ENCODE data around the gene CNGA4.

The CNGA4 gene

GRCh38 chr11:6219359-6219758, 19.5 kb upstream of the CNGA4 start:
- DNase-seq (ENCODE audit: low spot score), result peak; percentile 84
- ChIA-PET CTCF (no interaction called here), POLR2A (ENCODE audit: low non-redundant PET) (no interaction called here)
- peak overlapping the region; percentile 74 for H3K27ac ChIP-seq
- TF ChIP-seq CTCF (conservative IDR thresholded peaks at IDR 0.05; ENCODE audit: low read depth), result no peak

DNA sequence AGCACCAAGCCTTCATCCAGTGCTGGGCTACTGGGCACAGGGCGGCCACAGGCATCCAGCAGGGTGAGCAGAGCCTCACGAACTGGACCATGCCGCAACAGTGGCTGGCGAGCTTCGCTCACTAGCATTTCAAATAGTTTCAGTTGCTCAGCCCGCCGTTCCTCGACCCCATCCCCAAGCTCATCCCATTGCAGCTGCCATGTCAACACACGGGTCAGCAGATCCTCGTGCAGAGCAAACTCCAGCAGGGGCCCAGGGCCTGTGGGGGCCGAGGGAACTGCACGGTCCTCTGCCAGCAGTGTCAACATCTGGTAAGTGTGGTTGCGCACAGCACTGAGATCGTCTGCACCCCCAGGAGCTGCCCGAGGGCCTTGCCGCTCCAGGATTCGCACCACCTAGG, 15.0 kb upstream of the CNGA4 start:
- POLR2A ChIA-PET (ENCODE audit: low non-redundant PET), result no interaction called here
- CTCF ChIA-PET, result no interaction called here
- H3K27ac ChIP-seq, result no peak overlapping the region
- no peak for TF ChIP-seq CTCF (conservative IDR thresholded peaks at IDR 0.05; ENCODE audit: low read depth)
- no peak for DNase-seq (ENCODE audit: low spot score)

DNA sequence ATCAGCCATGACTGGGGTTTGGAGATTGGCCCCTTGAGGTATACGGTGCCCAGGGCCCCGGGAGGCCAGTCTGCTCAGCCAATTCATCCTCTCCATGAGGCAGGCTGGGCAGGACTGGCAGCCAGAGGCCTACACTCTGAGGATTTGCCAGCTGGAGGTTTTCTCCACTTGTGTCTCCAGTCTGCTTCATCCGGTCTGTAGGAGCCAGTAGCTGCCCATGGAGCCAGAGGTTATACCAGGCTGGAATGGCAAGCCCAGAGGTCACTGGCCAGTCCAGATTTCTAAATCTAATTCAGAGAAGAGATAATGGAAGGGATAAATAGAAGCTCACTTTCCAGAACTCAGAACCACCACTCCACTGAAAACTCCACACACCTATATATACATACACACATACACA, 14.5 kb upstream of the CNGA4 start:
- ChIA-PET CTCF (no interaction called here), POLR2A (ENCODE audit: low non-redundant PET) (no interaction called here)
- no peak for TF ChIP-seq CTCF (conservative IDR thresholded peaks at IDR 0.05; ENCODE audit: low read depth)
- no peak overlapping the region for H3K27ac ChIP-seq
- DNase-seq (ENCODE audit: low spot score), result no peak

- no peak for DNase-seq (ENCODE audit: low spot score)
- CTCF ChIA-PET, result no interaction called here
- H3K27ac ChIP-seq, result no peak overlapping the region
- TF ChIP-seq CTCF (conservative IDR thresholded peaks at IDR 0.05; ENCODE audit: low read depth), result no peak
- POLR2A ChIA-PET (ENCODE audit: low non-redundant PET), result no interaction called here
Measured at GRCh38 chr11:6225024-6225423, 13.9 kb upstream of the CNGA4 start.

GRCh38 chr11:6225896-6226295, 13.0 kb upstream of the CNGA4 start:
- POLR2A ChIA-PET (ENCODE audit: low non-redundant PET), result no interaction called here
- no peak for DNase-seq (ENCODE audit: low spot score)
- no peak overlapping the region for H3K27ac ChIP-seq
- CTCF ChIA-PET, result no interaction called here
- TF ChIP-seq CTCF (conservative IDR thresholded peaks at IDR 0.05; ENCODE audit: low read depth), result no peak

DNA sequence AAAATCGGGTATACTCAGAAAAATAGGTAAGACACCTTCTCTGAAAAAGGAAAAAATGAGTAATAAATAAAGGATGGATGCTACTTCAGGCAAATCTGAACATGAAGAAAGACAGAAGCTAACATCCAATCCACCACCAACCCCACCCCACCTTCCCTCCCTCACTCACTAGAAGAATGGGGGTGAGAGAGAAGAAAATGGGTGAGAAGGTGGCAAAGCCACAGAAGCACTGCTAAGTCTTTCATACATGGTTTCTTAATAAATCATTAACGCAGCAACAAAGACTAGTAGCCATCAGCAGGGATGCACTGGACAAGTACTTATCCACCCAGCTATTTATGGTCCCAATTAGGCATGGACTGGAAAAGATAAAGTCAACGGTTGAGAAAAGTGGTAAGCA, 10.4 kb upstream of the CNGA4 start:
- DNase-seq (ENCODE audit: low spot score), result no peak
- no peak overlapping the region for H3K27ac ChIP-seq
- TF ChIP-seq CTCF (conservative IDR thresholded peaks at IDR 0.05; ENCODE audit: low read depth), result no peak
- CTCF ChIA-PET, result no interaction called here
- POLR2A ChIA-PET (ENCODE audit: low non-redundant PET), result no interaction called here

GRCh38 chr11:6229911-6230310, 9.0 kb upstream of the CNGA4 start:
- ChIA-PET CTCF (interaction anchor here (0.6 kb wide), 1 partner anchor 60 kb away, joined by 5 read pairs; no protein-coding TSS in a partner anchor), POLR2A (ENCODE audit: low non-redundant PET) (no interaction called here)
- H3K27ac ChIP-seq, result no peak overlapping the region
- no peak for DNase-seq (ENCODE audit: low spot score)
- no peak for TF ChIP-seq CTCF (conservative IDR thresholded peaks at IDR 0.05; ENCODE audit: low read depth)
